Measurements from ENCODE around the gene OR5AU1. TPM values are rescaled to one million over a fixed set of nuclear protein-coding genes. Genes with fewer than 3 reads are reported as not detected.

Gene OR5AU1
- total RNA-seq, 1 experiment from 2014 or later: not detected

DNA sequence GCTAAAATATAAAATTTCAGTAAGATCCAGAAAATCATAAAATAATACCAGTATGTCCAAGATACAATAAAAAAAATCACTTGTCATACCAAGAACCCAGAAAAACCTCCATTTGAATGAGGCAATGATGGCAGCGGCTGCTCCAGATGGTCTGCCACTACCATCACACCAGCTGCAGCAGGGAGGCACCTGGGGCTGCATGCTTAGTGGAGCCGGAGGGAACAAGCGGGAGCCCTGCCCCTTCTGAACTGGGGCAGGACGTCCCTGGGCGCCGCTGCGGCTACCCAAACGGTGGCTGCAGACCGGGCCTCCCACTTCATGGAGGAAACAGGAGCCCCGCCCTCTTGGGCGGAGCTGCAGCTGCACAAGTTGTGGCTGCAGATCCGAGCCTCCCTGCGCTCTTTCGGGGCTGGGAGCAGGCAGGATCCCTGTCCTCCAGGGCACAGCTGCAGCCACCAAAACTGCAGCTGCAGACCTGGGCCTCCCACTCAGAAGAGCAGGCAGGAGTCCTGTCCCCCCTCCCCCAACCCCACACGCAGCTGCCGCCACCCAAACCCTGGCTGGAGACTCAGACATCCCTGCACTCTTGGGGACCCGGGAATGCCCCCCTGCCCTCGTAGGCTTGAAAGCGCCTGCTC is 36.1 kb upstream of the OR5AU1 start:
- no TSS peak for BruUV-seq (replicated peaks)
- TF ChIP-seq FOSL1 (IDR thresholded peaks at IDR 0.05; ENCODE audit: low read depth) (no peak), RAD21 (IDR thresholded peaks at IDR 0.05; ENCODE audit: low read depth) (no peak), CBX3 (IDR thresholded peaks at IDR 0.05; ENCODE audit: low read depth) (no peak)
- H3K27ac ChIP-seq (ENCODE audit: low read depth, low read length): no peak overlapping the region
- ChIA-PET RAD21 (ENCODE audit: low non-redundant PET in 1 of 2, low total read pairs in 2 of 2, uncharacterized antibody in 2 of 2, unreplicated experiment in 2 of 2) (no interaction called here), CTCF (interaction anchor here (1.6 kb wide), 1 partner anchor 123 kb away, joined by 3 read pairs; no protein-coding TSS in a partner anchor), POLR2A (interaction anchor here (0.5 to 0.9 kb wide), 2 partner anchors 110 to 319 kb away, joined by 3 to 6 read pairs; partner anchors contain the start of gene METTL3)
- H3K9me3 ChIP-seq (ENCODE audit: control insufficient read depth in 1 of 2, insufficient read depth in 1 of 2, low read depth in 1 of 2, low read length in 2 of 2): no peaks in the 10 kb centered on the region
- intact Hi-C loops (cut with micrococcal nuclease): no loop called here
- H3K9ac ChIP-seq (ENCODE audit: low read length): no peak overlapping the region
- ATAC-seq (peak; percentile 98), DNase-seq (ENCODE audit: low read depth, low spot score) (peak; percentile 35)
- no peaks in the 10 kb centered on the region for H3K36me3 ChIP-seq (ENCODE audit: control insufficient read depth in 1 of 2, insufficient read depth in 2 of 2, low read length in 2 of 2)
- no peaks in the 10 kb centered on the region for H3K79me2 ChIP-seq (ENCODE audit: insufficient read depth, low read length)
- H2AFZ ChIP-seq (ENCODE audit: low read depth, low read length, poor library complexity, severe bottlenecking): peak overlapping the region; percentile 64
- peak overlapping the region; percentile 26 to 51 for H3K4me3 ChIP-seq (replicated peaks in 1 of 2; ENCODE audit: low read depth in 1 of 2, low read length in 2 of 2)
- no peaks in the 10 kb centered on the region for H3K9me2 ChIP-seq (ENCODE audit: insufficient read depth)
- H3K4me2 ChIP-seq (ENCODE audit: low read length): peak overlapping the region; percentile 73
- H3K27me3 ChIP-seq (ENCODE audit: insufficient read depth, low read length): no peaks in the 10 kb centered on the region
- H4K20me1 ChIP-seq (ENCODE audit: insufficient read depth): no peaks in the 10 kb centered on the region
- peaks cover 0 to 14% of the 10 kb centered on the region in 2 experiments; a peak in 3 of 4 replicates for H3K4me1 ChIP-seq (ENCODE audit: control insufficient read depth in 1 of 2, insufficient read depth in 2 of 2, low read length in 2 of 2)

DNA sequence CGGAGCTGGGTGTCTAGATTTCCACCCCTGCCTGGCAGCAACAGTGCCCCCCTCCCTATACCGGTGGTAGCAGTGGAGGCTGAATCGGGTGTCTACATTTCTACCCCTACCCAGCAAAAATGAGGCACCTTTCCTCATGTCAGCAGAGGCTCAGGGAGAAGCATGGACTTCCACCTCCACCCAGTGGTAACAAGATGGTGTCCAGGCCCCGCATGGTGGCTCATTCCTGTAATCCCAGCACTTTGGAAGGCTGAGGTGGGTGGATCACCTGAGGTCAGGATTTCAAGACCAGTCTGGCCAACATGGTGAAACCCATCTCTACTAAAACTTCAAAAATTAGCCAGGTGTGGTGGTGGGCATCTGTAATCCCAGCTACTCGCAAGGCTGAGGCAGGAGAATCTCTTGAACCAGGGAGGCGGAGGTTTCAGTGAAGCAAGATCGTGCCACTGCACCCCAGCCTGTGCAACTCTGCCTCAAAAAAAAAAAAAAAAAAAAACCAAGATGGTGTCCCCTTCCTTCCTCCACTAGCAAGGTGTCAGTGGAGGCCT is 35.5 kb upstream of the OR5AU1 start:
- peak overlapping the region in 1 of 2 experiments; percentile 51; a peak in 2 of 4 replicates for H3K4me3 ChIP-seq (replicated peaks in 1 of 2; ENCODE audit: low read depth in 1 of 2, low read length in 2 of 2)
- POLR2A ChIA-PET: interaction anchor here (0.9 kb wide), 1 partner anchor 320 kb away, joined by 3 read pairs; the partner anchor contains the start of gene METTL3

More for the DNA sequence above, 35.5 kb upstream of the OR5AU1 start:
- H3K4me1 ChIP-seq (ENCODE audit: control insufficient read depth in 1 of 2, insufficient read depth in 2 of 2, low read length in 2 of 2): peaks cover 0 to 14% of the 10 kb centered on the region in 2 experiments; a peak in 3 of 4 replicates
- no peak for ATAC-seq
- H3K79me2 ChIP-seq (ENCODE audit: insufficient read depth, low read length): no peaks in the 10 kb centered on the region
- intact Hi-C loops (cut with micrococcal nuclease): no loop called here
- no peaks in the 10 kb centered on the region for H3K36me3 ChIP-seq (ENCODE audit: control insufficient read depth in 1 of 2, insufficient read depth in 2 of 2, low read length in 2 of 2)
- no peaks in the 10 kb centered on the region for H4K20me1 ChIP-seq (ENCODE audit: insufficient read depth)
- H3K9me2 ChIP-seq (ENCODE audit: insufficient read depth): no peaks in the 10 kb centered on the region
- BruUV-seq (replicated peaks): no TSS peak
- H3K9me3 ChIP-seq (ENCODE audit: control insufficient read depth in 1 of 2, insufficient read depth in 1 of 2, low read depth in 1 of 2, low read length in 2 of 2): no peaks in the 10 kb centered on the region
- TF ChIP-seq EGR1 (IDR thresholded peaks at IDR 0.05; ENCODE audit: low read depth) (no peak), EZH2 (IDR thresholded peaks at IDR 0.05) (no peak), ZNF274 (IDR thresholded peaks at IDR 0.05; ENCODE audit: low read depth, low read length) (no peak), EZH2phosphoT487 (IDR thresholded peaks at IDR 0.05; ENCODE audit: borderline replicate concordance) (no peak)
- TF ChIP-seq, protein P1, sequence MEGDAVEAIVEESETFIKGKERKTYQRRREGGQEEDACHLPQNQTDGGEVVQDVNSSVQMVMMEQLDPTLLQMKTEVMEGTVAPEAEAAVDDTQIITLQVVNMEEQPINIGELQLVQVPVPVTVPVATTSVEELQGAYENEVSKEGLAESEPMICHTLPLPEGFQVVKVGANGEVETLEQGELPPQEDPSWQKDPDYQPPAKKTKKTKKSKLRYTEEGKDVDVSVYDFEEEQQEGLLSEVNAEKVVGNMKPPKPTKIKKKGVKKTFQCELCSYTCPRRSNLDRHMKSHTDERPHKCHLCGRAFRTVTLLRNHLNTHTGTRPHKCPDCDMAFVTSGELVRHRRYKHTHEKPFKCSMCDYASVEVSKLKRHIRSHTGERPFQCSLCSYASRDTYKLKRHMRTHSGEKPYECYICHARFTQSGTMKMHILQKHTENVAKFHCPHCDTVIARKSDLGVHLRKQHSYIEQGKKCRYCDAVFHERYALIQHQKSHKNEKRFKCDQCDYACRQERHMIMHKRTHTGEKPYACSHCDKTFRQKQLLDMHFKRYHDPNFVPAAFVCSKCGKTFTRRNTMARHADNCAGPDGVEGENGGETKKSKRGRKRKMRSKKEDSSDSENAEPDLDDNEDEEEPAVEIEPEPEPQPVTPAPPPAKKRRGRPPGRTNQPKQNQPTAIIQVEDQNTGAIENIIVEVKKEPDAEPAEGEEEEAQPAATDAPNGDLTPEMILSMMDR (IDR thresholded peaks at IDR 0.05 in 2 of 3, conservative IDR thresholded peaks at IDR 0.05 in 1 of 3; ENCODE audit: borderline replicate concordance in 1 of 3, insufficient read depth in 1 of 3, low read depth in 2 of 3, low read length in 2 of 3): no peak
- ChIA-PET RAD21 (ENCODE audit: low non-redundant PET in 1 of 2, low total read pairs in 2 of 2, uncharacterized antibody in 2 of 2, unreplicated experiment in 2 of 2) (no interaction called here), CTCF (interaction anchor here (1.6 kb wide), 1 partner anchor 123 kb away, joined by 3 read pairs; no protein-coding TSS in a partner anchor)
- H2AFZ ChIP-seq (ENCODE audit: low read depth, low read length, poor library complexity, severe bottlenecking): peak overlapping the region; percentile 64
- DNase-seq (ENCODE audit: low read depth, low spot score): no peak
- no peak overlapping the region for H3K9ac ChIP-seq (ENCODE audit: low read length)
- no peak overlapping the region for H3K27ac ChIP-seq (ENCODE audit: low read depth, low read length)
- no peaks in the 10 kb centered on the region for H3K27me3 ChIP-seq (ENCODE audit: insufficient read depth, low read length)
- peak overlapping the region; percentile 73 for H3K4me2 ChIP-seq (ENCODE audit: low read length)

Data from HCT116 (cell line).